NB4 (cell line): ENCODE data around the gene ZNRF3.

Experiments used
- CTCF ChIP-seq: IDR thresholded peaks from one replicate; pipeline ENCODE4 v1.5.1; 2012; ENCODE audit warnings: low read depth, low read length
- POLR2A ChIP-seq: IDR thresholded peaks from 2 replicates; pipeline ENCODE4 v1.6.1; 2011; ENCODE audit warnings: mild to moderate bottlenecking; ENCODE audit not compliant: insufficient read length; ENCODE audit errors: extremely low read depth

GRCh38 chr22:29072979-29073617 lies 189.7 kb downstream of the ZNRF3 start, which contains the start of gene KREMEN1:
- TF ChIP-seq CTCF (no peak), POLR2A (no peak)
